Hematopoietic multipotent progenitor cell treated with erythropoietin and hydrocortisone succinate and interleukin-3 and kit ligand, for 17 days (in vitro differentiated cells): Measurements from ENCODE around the gene PUS1.
"Not testable (repeated sequence)": the region's sequence is repeated elsewhere in the genome, so short reads cannot be mapped to it uniquely, and the experiment has no call there.

Experiments
- DNase-seq: peaks from one replicate; pipeline ENCODE4 v3.0.0-alpha.2; 2015; ENCODE audit warnings: low spot score

The PUS1 gene

GRCh38 chr12:131960590-131961325 is 31.7 kb downstream of the PUS1 start:
- DNase-seq: not testable (repeated sequence)

- DNase-seq: not testable (repeated sequence)
Observed at GRCh38 chr12:131961328-131961727, 32.3 kb downstream of the PUS1 start.

GRCh38 chr12:131962069-131962468 is 33.0 kb downstream of the PUS1 start:
- DNase-seq: no peak

GRCh38 chr12:131963381-131963780 is 34.3 kb downstream of the PUS1 start:
- no peak for DNase-seq

- no peak for DNase-seq
Observed at GRCh38 chr12:131965073-131965472, 36.0 kb downstream of the PUS1 start.

GRCh38 chr12:131971226-131971625 is 42.1 kb downstream of the PUS1 start:
- DNase-seq: no peak

- no peak for DNase-seq
Observed at GRCh38 chr12:131975228-131975627, 46.2 kb downstream of the PUS1 start.

GRCh38 chr12:131979606-131980005 is 50.5 kb downstream of the PUS1 start:
- DNase-seq: no peak

GRCh38 chr12:131980263-131980662 is 51.2 kb downstream of the PUS1 start:
- no peak for DNase-seq

GRCh38 chr12:131981388-131981787 is 52.3 kb downstream of the PUS1 start:
- no peak for DNase-seq

- no peak for DNase-seq
Observed at GRCh38 chr12:131982041-131982440, 53.0 kb downstream of the PUS1 start.

- DNase-seq: no peak
Observed at GRCh38 chr12:131983026-131983425, 54.0 kb downstream of the PUS1 start.

GRCh38 chr12:131983554-131983953 is 54.5 kb downstream of the PUS1 start:
- DNase-seq: no peak

- no peak for DNase-seq
Observed at GRCh38 chr12:131984334-131984733, 55.3 kb downstream of the PUS1 start.

- DNase-seq: not testable (repeated sequence)
Observed at GRCh38 chr12:131985510-131985875, 56.4 kb downstream of the PUS1 start.

GRCh38 chr12:131986361-131986760 is 57.3 kb downstream of the PUS1 start:
- no peak for DNase-seq

GRCh38 chr12:131986910-131987309 is 57.8 kb downstream of the PUS1 start:
- DNase-seq: peak; percentile 42

- no peak for DNase-seq
Observed at GRCh38 chr12:131987552-131987951, 58.5 kb downstream of the PUS1 start.

- no peak for DNase-seq
Observed at GRCh38 chr12:131988054-131988796, 59.1 kb downstream of the PUS1 start.

GRCh38 chr12:131989021-131989420 is 59.9 kb downstream of the PUS1 start:
- no peak for DNase-seq

GRCh38 chr12:131990066-131990979 is 61.2 kb downstream of the PUS1 start:
- no peak for DNase-seq

GRCh38 chr12:131990980-131991305 is 61.9 kb downstream of the PUS1 start:
- no peak for DNase-seq
